Tibial nerve (tissue), 3 donors: ENCODE results near the gene ANO6.

Experiments used
- CTCF ChIP-seq, 5 experiments: fragments of 200-600 bp in 3 of 5; fragments of 450-650 bp in 2 of 5; sonication (generic) in 3 of 5; IDR thresholded peaks; one replicate each; pipeline ENCODE4 v1.5.1; 2016 to 2019; ENCODE audit warnings: antibody characterized with exemption in 5 of 5, mild to moderate bottlenecking in 3 of 5, moderate library complexity in 2 of 5
- POLR2A ChIP-seq, 2 donors: fragments of 450-650 bp; IDR thresholded peaks; one replicate each; pipeline ENCODE4 v1.6.1; 2017; ENCODE audit warnings: antibody characterized with exemption in 2 of 2, mild to moderate bottlenecking in 2 of 2, moderate library complexity in 2 of 2

GRCh38 chr12:45203767-45204166, 12.1 kb upstream of the ANO6 start:
- TF ChIP-seq POLR2A (IDR thresholded peaks at IDR 0.05) (no peak), CTCF (IDR thresholded peaks at IDR 0.05) (no peak)
